HepG2 (cell line): ENCODE results near the gene STX5. TPM values are rescaled to one million over a fixed set of nuclear protein-coding genes. Genes with fewer than 3 reads are reported as not detected.

Experiments
- E2F2 ChIP-seq: sonication (generic); formaldehyde crosslinking; IDR thresholded peaks from 2 replicates; pipeline ENCODE4 v1.4.0; 2020; ENCODE audit warnings: missing genetic modification reagents, borderline replicate concordance
- GLI4 ChIP-seq: sonication (generic); formaldehyde crosslinking; IDR thresholded peaks from 2 replicates; pipeline ENCODE4 v1.5.1; 2020; ENCODE audit warnings: missing genetic modification reagents, mild to moderate bottlenecking, moderate library complexity, borderline replicate concordance
- KDM6A ChIP-seq: IDR thresholded peaks from 2 replicates; pipeline ENCODE4 v1.6.1; 2016; ENCODE audit warnings: low read depth
- MYNN ChIP-seq: sonication (generic); formaldehyde crosslinking; IDR thresholded peaks from 2 replicates; pipeline ENCODE4 v1.4.0; 2020; ENCODE audit warnings: mild to moderate bottlenecking, low read depth, missing genetic modification reagents
- NFKBIZ ChIP-seq: IDR thresholded peaks from 2 replicates; pipeline ENCODE4 v1.6.1; 2018; ENCODE audit warnings: missing genetic modification reagents, missing compliant biosample characterization
- NONO ChIP-seq, 2 experiments: fragments of 450-650 bp in 1 of 2; sonication (generic) in 1 of 2; formaldehyde crosslinking in 1 of 2; IDR thresholded peaks in 1 of 2; conservative IDR thresholded peaks in 1 of 2; 2 replicates each; pipeline versions ENCODE4 v1.6.1 to v1.8.0; 2017 to 2022; ENCODE audit warnings: mild to moderate bottlenecking in 1 of 2, missing genetic modification reagents in 1 of 2, moderate library complexity in 1 of 2
- POLR2AphosphoS2 ChIP-seq: IDR thresholded peaks from 2 replicates; pipeline ENCODE4 v1.6.1; 2011; ENCODE audit warnings: low read depth, low read length, improper control_type of control experiment
- RBAK ChIP-seq: sonication (generic); formaldehyde crosslinking; IDR thresholded peaks from 2 replicates; pipeline ENCODE4 v1.5.1; 2020; ENCODE audit warnings: mild to moderate bottlenecking, missing genetic modification reagents
- RFX3 ChIP-seq: IDR thresholded peaks from 2 replicates; pipeline ENCODE4 v1.6.1; 2016; ENCODE audit warnings: missing biosample characterization, missing genetic modification reagents
- SKIL ChIP-seq: sonication (generic); formaldehyde crosslinking; IDR thresholded peaks from 2 replicates; pipeline ENCODE4 v1.8.0; 2022; ENCODE audit warnings: missing genetic modification reagents, mild to moderate bottlenecking, moderate library complexity, borderline replicate concordance
- SMAD3 ChIP-seq: sonication (generic); formaldehyde crosslinking; IDR thresholded peaks from 2 replicates; pipeline ENCODE4 v1.4.0; 2020; ENCODE audit warnings: missing genetic modification reagents
- SNAPC4 ChIP-seq: sonication (generic); formaldehyde crosslinking; IDR thresholded peaks from 2 replicates; pipeline ENCODE4 v1.4.0; 2020; ENCODE audit warnings: mild to moderate bottlenecking, missing genetic modification reagents
- SOX13 ChIP-seq, 3 experiments: fragments of 450-650 bp in 1 of 3; sonication (generic) in 1 of 3; formaldehyde crosslinking in 1 of 3; IDR thresholded peaks in 2 of 3; conservative IDR thresholded peaks in 1 of 3; 2 replicates each; pipeline versions ENCODE4 v1.5.0 to v1.6.1; 2016 to 2020; ENCODE audit warnings: antibody characterized with exemption in 1 of 3, mild to moderate bottlenecking in 1 of 3, missing compliant biosample characterization in 1 of 3, missing genetic modification reagents in 1 of 3, moderate library complexity in 1 of 3
- TEAD2 ChIP-seq: sonication (generic); formaldehyde crosslinking; IDR thresholded peaks from 2 replicates; pipeline ENCODE4 v1.9.0; 2021; ENCODE audit warnings: missing genetic modification reagents
- TRIM24 ChIP-seq: sonication (generic); formaldehyde crosslinking; IDR thresholded peaks from 2 replicates; pipeline ENCODE4 v1.8.0; 2022; ENCODE audit warnings: mild to moderate bottlenecking, missing genetic modification reagents
- ZFP1 ChIP-seq: IDR thresholded peaks from 2 replicates; pipeline ENCODE4 v1.6.1; 2016
- ZNF160 ChIP-seq: sonication (generic); formaldehyde crosslinking; IDR thresholded peaks from 2 replicates; pipeline ENCODE4 v1.8.0; 2022; ENCODE audit warnings: mild to moderate bottlenecking, inconsistent platforms, missing genetic modification reagents
- ZNF234 ChIP-seq: sonication (generic); formaldehyde crosslinking; conservative IDR thresholded peaks from 2 replicates; pipeline ENCODE4 v1.5.1; 2020; ENCODE audit warnings: mild to moderate bottlenecking, missing genetic modification reagents
- ZNF607 ChIP-seq: sonication (generic); formaldehyde crosslinking; IDR thresholded peaks from 2 replicates; pipeline ENCODE4 v1.5.1; 2020; ENCODE audit warnings: missing genetic modification reagents, mild to moderate bottlenecking, borderline replicate concordance
- ZNF615 ChIP-seq: sonication (generic); formaldehyde crosslinking; IDR thresholded peaks from 2 replicates; pipeline ENCODE4 v1.5.0; 2020; ENCODE audit warnings: mild to moderate bottlenecking, missing genetic modification reagents, borderline replicate concordance
- polyA plus RNA-seq, 8 experiments: library from polyadenylated mRNA; depleted of rRNA in 3 of 8; stranded (reverse) in 7 of 8; unstranded in 1 of 8; fragments of >200 nt; fragmentation: Illumina TruSeq in 4 of 8; extraction: Trizol in 4 of 8; gene quantifications; 2 replicates each; pipeline versions ENCODE4 v1.2.1 to v1.2.3, GENCODE V29; 2011 to 2016; ENCODE audit warnings: low read depth in 4 of 8, missing spikeins in 1 of 8, mixed read lengths in 1 of 8; ENCODE audit not compliant: insufficient read depth in 1 of 8
- total RNA-seq, 5 experiments: library from RNA; depleted of rRNA; stranded (reverse); fragments of >200 nt; fragmentation: Illumina TruSeq; extraction: Trizol; gene quantifications; 2 replicates each; pipeline ENCODE4 v1.2.3, GENCODE V29; 2016; ENCODE audit warnings: low read depth in 1 of 5

The STX5 gene
- total and polyA plus RNA-seq, 2 of the 13 experiments (the other 11 are each of a cell fraction or from before 2014, with no cell fraction given): 26.9 to 30.0 TPM

- TF ChIP-seq SKIL (CRISPR knock-in tag): peak; percentile 32; the same call in 1 of the 2 replicates
- TF ChIP-seq SOX13 (IDR thresholded peaks at IDR 0.05): no peak
- peak in 1 of 2 experiments; percentile 21; a peak in 1 of 4 replicates for TF ChIP-seq SOX13 (CRISPR knock-in tag; conservative IDR thresholded peaks at IDR 0.05 in 1 of 2, IDR thresholded peaks at IDR 0.05 in 1 of 2)
- TF ChIP-seq GLI4: no peak
- no peak for TF ChIP-seq ZNF615
- TF ChIP-seq TRIM24 (CRISPR knock-in tag): no peak
- peak; percentile 38 for TF ChIP-seq SMAD3 (CRISPR knock-in tag)
- no peak for TF ChIP-seq ZNF234 (CRISPR knock-in tag)
- TF ChIP-seq RBAK (CRISPR knock-in tag): no peak
- TF ChIP-seq MYNN (CRISPR knock-in tag): no peak; the same call in 1 of the 2 replicates
- TF ChIP-seq ZFP1 (CRISPR knock-in tag): no peak
- no peak for TF ChIP-seq ZNF607
- TF ChIP-seq NONO (IDR thresholded peaks at IDR 0.05): no peak
- TF ChIP-seq NONO (CRISPR knock-in tag; conservative IDR thresholded peaks at IDR 0.05): peak; percentile 72
- TF ChIP-seq SNAPC4: no peak
- TF ChIP-seq RFX3 (CRISPR knock-in tag): no peak
- no peak for TF ChIP-seq ZNF160
- TF ChIP-seq KDM6A: no peak
- no peak for TF ChIP-seq POLR2AphosphoS2
- TF ChIP-seq NFKBIZ (CRISPR knock-in tag): no peak
- TF ChIP-seq TEAD2 (CRISPR knock-in tag): peak; percentile 48; the same call in 1 of the 2 replicates
- TF ChIP-seq E2F2 (CRISPR knock-in tag): no peak
Observed at GRCh38 chr11:62771144-62772021, 60.5 kb downstream of the STX5 start, which contains the start of gene TAF6L (continued).
